Small intestine (tissue), 7 donors: ENCODE measurements around the gene PSMA7. TPM values are rescaled to one million over a fixed set of nuclear protein-coding genes. Genes with fewer than 3 reads are reported as not detected.

Experiments
- DNase-seq, 2 donors: peaks; one replicate each; pipeline versions ENCODE4 v3.0.0 to v3.0.0-alpha.2; 2013
- FAIRE-seq: peaks from 2 replicates; lab custom pipeline; 2012; peaks lifted over from hg19 to GRCh38; lab: Jason Lieb, UNC
- H3K27ac ChIP-seq, 3 donors: one replicate each; pipeline ENCODE4 v1.5.1; 2013; ENCODE audit warnings: low read length in 2 of 3, mild to moderate bottlenecking in 2 of 3, control low read depth in 1 of 3, inconsistent platforms in 1 of 3, low read depth in 1 of 3, moderate library complexity in 1 of 3
- H3K27me3 ChIP-seq, 3 donors: one replicate each; pipeline ENCODE4 v1.6.1; 2013; ENCODE audit warnings: low read length in 3 of 3, inconsistent platforms in 1 of 3; ENCODE audit not compliant: control insufficient read depth in 3 of 3, insufficient read depth in 3 of 3
- H3K36me3 ChIP-seq, 3 donors: one replicate each; pipeline ENCODE4 v1.6.1; 2013; ENCODE audit warnings: low read length in 3 of 3, inconsistent platforms in 1 of 3, low read depth in 1 of 3, mild to moderate bottlenecking in 1 of 3, moderate library complexity in 1 of 3; ENCODE audit not compliant: control insufficient read depth in 3 of 3, insufficient read depth in 2 of 3
- H3K4me1 ChIP-seq, 3 donors: one replicate each; pipeline ENCODE4 v1.6.1; 2013; ENCODE audit warnings: low read length in 2 of 3, inconsistent platforms in 1 of 3, low read depth in 1 of 3, mild to moderate bottlenecking in 1 of 3, moderate library complexity in 1 of 3; ENCODE audit not compliant: control insufficient read depth in 3 of 3, insufficient read depth in 2 of 3
- H3K4me3 ChIP-seq, 3 donors: one replicate each; pipeline ENCODE4 v1.5.1; 2013; ENCODE audit warnings: low read length in 3 of 3, control low read depth in 1 of 3, inconsistent platforms in 1 of 3, low read depth in 1 of 3, mild to moderate bottlenecking in 1 of 3, moderate library complexity in 1 of 3
- H3K9me3 ChIP-seq, 2 donors: one replicate each; pipeline ENCODE4 v1.6.1; 2013; ENCODE audit warnings: low read depth in 1 of 2, low read length in 1 of 2; ENCODE audit not compliant: control insufficient read depth in 2 of 2, insufficient read depth in 1 of 2
- WGBS, 3 donors: extraction: QIAGEN DNeasy Blood & Tissue Kit; methylation state at CpG; one replicate each; pipeline ENCODE4 v1.1.7; 2013; 5-methylcytosine and 5-hydroxymethylcytosine counted together
- polyA plus RNA-seq, 4 donors: library from polyadenylated mRNA; stranded (reverse) in 3 of 4; unstranded in 1 of 4; fragments of 200-250 nt in 3 of 4; fragments of 120-200 nt in 1 of 4; gene quantifications; one replicate each; pipeline versions ENCODE4 v1.2.1 to v1.2.3, GENCODE V29; 2013
- donor health status: healthy with polysubstance abuse.
- donor health status: control.
- donor health status: control.
- donor health status: Bipolar disorder and iron deficiency.
- donor health status: healthy.

Gene PSMA7
- polyA plus RNA-seq, 4 donors, result 136 to 378 (median 310) TPM

- FAIRE-seq (no peak), DNase-seq (peak; percentile 23 to 56)
- Histone ChIP-seq H3K36me3 (no peaks in the 10 kb centered on the region), H3K4me1 (no peaks in the 10 kb centered on the region), H3K9me3 (peaks cover 8 to 46% of the 10 kb centered on the region in 2 donors), H3K27me3 (peaks cover 0 to 2% (median 0%) of the 10 kb centered on the region in 3 donors), H3K27ac (no peak overlapping the region), H3K4me3 (no peak overlapping the region)
- 40 to 79% (median 56%) methylated on average over 6 of the region's 6 CpGs for WGBS, 3 donors
Observed at GRCh38 chr20:62111148-62111547, 32.0 kb downstream of the PSMA7 start.

GRCh38 chr20:62105592-62105991, 37.6 kb downstream of the PSMA7 start:
- Histone ChIP-seq H3K4me1 (peaks cover 0 to 6% (median 0%) of the 10 kb centered on the region in 3 donors), H3K27me3 (peaks cover 0 to 3% (median 0%) of the 10 kb centered on the region in 3 donors), H3K36me3 (no peaks in the 10 kb centered on the region), H3K4me3 (no peak overlapping the region), H3K9me3 (peaks cover 4 to 39% of the 10 kb centered on the region in 2 donors), H3K27ac (no peak overlapping the region)
- no peak for FAIRE-seq
- 78 to 89% (median 86%) methylated on average over 5 of the region's 5 CpGs for WGBS, 3 donors
- no peak for DNase-seq

GRCh38 chr20:62104791-62105345, 38.3 kb downstream of the PSMA7 start:
- DNase-seq, result peak; percentile 21 to 53
- WGBS, 3 donors, result 19 to 23% (median 23%) methylated on average over 6 to 7 of the region's 7 CpGs
- no peak for FAIRE-seq

DNA sequence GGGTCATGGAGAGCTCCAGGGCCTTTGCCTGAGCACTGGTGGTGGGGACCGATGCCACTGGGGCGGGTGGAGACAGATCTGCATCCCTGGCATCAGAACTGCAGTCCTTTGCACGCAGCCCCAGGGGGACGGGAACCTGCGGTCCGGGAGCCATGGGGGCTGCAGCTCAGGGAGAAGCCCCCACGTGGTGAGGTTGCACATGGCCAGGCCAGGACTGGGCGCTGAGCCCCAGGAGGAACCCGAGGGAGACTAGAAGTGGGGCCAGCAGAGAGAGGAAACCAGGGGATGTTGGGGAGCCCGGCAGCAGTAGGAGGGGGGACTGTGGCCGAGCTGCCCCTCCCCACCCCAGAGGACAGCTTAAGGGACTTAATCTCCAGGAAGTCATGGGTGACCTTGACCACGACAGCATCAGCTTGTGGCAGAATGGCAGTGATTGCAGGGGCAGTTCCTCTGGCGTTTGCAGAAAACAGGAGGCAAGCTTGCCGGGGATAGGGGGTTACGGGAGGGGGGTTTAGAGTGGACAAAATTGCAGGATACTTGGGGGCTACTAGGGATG, 38.9 kb downstream of the PSMA7 start:
- no peaks in the 10 kb centered on the region for H3K36me3 ChIP-seq
- 47 to 51% (median 48%) methylated on average over 15 of the region's 15 CpGs for WGBS, 3 donors
- H3K9me3 ChIP-seq, result peaks cover 4 to 34% of the 10 kb centered on the region in 2 donors
- no peak for FAIRE-seq
- H3K4me3 ChIP-seq, result no peak overlapping the region
- peaks cover 0 to 5% (median 0%) of the 10 kb centered on the region in 3 donors for H3K27me3 ChIP-seq
- H3K27ac ChIP-seq, result no peak overlapping the region
- no peak for DNase-seq
- peaks cover 0 to 6% (median 0%) of the 10 kb centered on the region in 3 donors for H3K4me1 ChIP-seq

More at GRCh38 chr20:62104791-62105345, 38.3 kb downstream of the PSMA7 start:
- no peaks in the 10 kb centered on the region for H3K36me3 ChIP-seq
- H3K27me3 ChIP-seq, result peaks cover 0 to 5% (median 0%) of the 10 kb centered on the region in 3 donors
- H3K4me1 ChIP-seq, result peaks cover 0 to 6% (median 0%) of the 10 kb centered on the region in 3 donors
- peaks cover 4 to 38% of the 10 kb centered on the region in 2 donors for H3K9me3 ChIP-seq
- H3K4me3 ChIP-seq, result no peak overlapping the region
- H3K27ac ChIP-seq, result no peak overlapping the region

DNA sequence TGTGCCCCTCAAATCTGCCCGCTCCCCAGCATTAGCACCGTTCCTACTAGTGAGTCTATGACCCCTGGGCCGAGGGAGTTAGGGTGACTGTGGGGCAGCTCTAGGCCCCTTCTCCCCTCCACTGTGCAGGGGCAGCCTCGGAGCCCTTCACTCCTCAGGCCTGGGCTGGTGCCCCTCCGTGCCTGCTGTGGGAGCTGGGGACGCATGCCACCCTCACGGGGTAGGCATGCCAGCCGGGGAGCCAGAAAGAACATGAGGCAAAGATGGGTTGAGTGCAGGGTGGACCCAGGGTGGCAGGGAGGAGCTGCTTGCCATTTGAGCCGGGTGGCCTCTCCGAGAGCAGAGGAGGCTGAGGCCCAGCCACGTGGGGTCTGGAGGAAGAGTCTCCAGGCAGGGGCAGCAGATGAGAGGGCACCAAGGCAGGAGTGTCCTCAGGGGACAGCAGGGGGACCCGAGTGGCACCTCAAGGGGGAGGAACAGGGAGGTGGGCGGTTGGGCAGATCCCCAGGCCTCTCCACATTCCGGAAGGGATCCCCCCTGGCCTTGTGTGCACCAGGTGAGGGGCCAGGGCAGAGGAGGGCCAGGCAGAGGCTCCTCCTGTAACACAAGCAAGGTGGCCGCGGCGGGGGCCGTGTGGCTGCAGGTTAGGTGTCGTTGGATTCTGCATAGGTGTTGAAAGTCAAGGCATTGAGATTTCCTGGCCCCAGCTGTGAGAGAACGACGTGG, 39.5 kb downstream of the PSMA7 start:
- peaks cover 4 to 33% of the 10 kb centered on the region in 2 donors for H3K9me3 ChIP-seq
- FAIRE-seq, result no peak

GRCh38 chr20:62101078-62101477, 42.1 kb downstream of the PSMA7 start:
- FAIRE-seq (no peak), DNase-seq (no peak)
- Histone ChIP-seq H3K9me3 (peaks cover 0 to 12% of the 10 kb centered on the region in 2 donors), H3K4me3 (no peak overlapping the region), H3K27me3 (peaks cover 0 to 5% (median 0%) of the 10 kb centered on the region in 3 donors), H3K36me3 (no peaks in the 10 kb centered on the region), H3K4me1 (peaks cover 0 to 6% (median 0%) of the 10 kb centered on the region in 3 donors), H3K27ac (no peak overlapping the region)
- 89 to 94% (median 93%) methylated on average over 4 of the region's 4 CpGs for WGBS, 3 donors

More for the DNA sequence above, 39.5 kb downstream of the PSMA7 start:
- Histone ChIP-seq H3K27me3 (peaks cover 0 to 5% (median 0%) of the 10 kb centered on the region in 3 donors), H3K4me1 (peaks cover 0 to 6% (median 0%) of the 10 kb centered on the region in 3 donors), H3K27ac (no peak overlapping the region), H3K36me3 (no peaks in the 10 kb centered on the region), H3K4me3 (no peak overlapping the region)
- 77 to 85% (median 81%) methylated on average over 20 to 21 of the region's 21 CpGs for WGBS, 3 donors
- no peak for DNase-seq

- Histone ChIP-seq H3K36me3 (no peaks in the 10 kb centered on the region), H3K9me3 (peaks cover 0 to 12% of the 10 kb centered on the region in 2 donors), H3K4me3 (no peak overlapping the region), H3K4me1 (no peaks in the 10 kb centered on the region), H3K27ac (no peak overlapping the region), H3K27me3 (peaks cover 0 to 2% (median 0%) of the 10 kb centered on the region in 3 donors)
- FAIRE-seq (no peak), DNase-seq (no peak)
- 75 to 79% (median 79%) methylated on average over 14 to 16 of the region's 16 CpGs for WGBS, 3 donors
Observed at GRCh38 chr20:62097881-62098407, 45.2 kb downstream of the PSMA7 start.
